HG03575 (cell line): ENCODE measurements around the gene RAPGEF4.

ENCODE experiments used
- ATAC-seq: cut with Tn5 transposase; IDR thresholded peaks from one replicate; pipeline ENCODE4 v1.9.1; 2021; ENCODE audit not compliant: unreplicated experiment, insufficient number of reproducible peaks, low FRiP score; ENCODE audit errors: extremely low read depth

Gene RAPGEF4

DNA sequence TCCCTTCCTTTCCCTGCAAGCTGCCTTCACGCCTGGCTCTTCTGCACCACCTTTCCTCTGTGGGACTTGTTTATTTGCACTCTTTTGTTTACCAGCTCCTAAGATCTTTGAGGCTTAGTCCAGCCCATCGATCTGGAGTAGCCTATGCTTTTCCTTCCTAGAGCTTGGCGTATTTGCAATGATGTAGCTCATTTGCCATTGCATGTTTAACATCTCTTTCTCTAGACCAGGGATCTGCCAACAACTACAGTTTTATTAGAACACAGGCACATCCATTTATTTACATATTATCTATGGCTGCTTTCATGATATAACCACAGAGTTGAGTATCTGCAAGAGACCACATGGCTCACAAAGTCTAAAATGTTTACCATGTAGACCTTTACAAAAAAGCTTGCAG is 150.4 kb downstream of the RAPGEF4 start:
- no peak for ATAC-seq

DNA sequence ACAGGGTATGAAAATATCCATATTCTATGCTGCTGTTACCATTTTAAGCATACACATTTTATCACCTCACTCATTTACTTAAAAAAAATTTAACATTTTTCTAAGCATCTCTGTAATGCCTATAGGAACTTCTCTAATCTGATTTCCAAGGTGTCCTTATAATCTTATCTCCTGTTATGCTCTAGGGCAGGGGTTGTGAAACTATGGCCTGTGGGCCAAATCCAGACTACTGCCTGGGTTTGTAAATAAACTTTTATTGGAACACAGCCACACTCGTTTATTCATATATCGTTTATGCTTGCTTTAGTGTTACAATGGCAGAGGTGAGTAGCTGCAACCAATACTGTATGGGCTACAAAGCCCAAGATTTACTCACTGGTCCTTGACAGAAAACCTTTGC is 151.6 kb downstream of the RAPGEF4 start:
- no peak for ATAC-seq

DNA sequence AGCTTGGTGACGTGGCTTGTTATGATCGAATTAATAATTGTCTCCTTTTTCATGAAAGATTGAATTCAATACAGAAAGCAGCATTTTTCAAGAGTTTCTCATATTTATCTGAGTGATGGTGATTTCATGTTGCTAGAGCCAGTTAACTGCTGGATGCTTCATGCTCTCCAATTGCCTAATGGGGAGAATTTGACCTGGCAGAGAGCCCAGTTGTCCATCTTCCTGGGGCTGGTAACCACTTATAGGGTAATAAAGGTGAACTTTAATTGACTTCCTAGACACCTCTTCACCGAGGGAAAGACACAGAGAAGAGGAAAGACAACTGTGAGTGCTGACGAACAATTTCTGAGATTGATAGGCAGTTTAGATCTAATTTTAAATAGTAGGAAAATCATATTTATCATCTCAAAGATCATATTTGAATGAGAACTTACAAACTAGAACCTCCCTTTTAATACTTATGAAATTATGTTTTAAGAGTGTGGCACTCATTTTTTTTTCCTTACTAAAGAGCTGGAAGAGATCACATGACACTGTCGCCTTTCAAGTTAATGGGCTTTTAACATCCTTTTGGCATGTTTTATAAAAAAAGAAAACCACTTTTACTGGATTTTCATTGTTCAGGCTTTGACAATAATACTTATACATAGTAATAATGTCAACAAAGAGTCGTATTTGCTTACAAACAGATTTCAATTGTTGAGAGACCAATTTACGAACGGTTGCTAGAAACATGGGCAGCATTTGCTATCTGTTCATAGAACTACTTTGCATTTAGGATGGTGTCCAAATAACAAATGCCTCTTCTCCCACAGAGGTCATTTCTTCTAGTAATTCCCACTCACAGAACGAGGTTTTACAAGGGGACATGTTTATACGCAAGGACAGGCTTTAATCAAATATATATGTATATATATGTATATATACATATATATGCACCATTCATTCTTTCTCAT is 153.3 kb downstream of the RAPGEF4 start:
- no peak for ATAC-seq

DNA sequence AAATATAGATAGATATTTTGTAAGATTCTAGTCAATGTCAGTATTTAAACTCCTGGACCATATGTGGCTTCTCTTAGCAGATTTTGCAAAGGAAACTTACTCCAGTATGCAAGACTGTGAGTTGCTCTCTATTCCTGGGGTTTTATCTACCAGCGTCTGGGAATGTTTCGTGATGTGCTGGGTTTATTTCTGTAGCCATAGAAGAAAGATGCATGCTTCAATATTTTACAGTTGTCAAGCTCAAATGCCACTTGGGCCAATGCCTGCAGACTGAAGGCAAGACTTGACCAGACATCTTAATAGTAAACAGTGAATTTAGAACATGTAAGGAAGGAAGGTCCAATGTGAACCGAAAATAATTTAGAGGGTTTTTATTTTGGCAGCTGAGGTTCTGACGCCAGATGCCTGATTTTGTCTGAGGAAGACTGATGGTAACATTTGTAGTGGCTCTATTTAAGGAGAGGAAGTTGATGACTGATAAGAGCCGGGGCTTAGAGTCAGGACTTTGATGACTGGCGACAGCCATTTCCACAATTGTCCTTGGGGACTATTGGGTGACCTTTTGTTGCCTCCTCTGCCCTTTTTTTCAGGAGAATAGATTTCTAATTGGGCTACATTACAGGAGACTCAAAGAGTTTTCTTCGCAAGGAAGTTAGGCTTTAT is 154.3 kb downstream of the RAPGEF4 start:
- ATAC-seq = no peak

DNA sequence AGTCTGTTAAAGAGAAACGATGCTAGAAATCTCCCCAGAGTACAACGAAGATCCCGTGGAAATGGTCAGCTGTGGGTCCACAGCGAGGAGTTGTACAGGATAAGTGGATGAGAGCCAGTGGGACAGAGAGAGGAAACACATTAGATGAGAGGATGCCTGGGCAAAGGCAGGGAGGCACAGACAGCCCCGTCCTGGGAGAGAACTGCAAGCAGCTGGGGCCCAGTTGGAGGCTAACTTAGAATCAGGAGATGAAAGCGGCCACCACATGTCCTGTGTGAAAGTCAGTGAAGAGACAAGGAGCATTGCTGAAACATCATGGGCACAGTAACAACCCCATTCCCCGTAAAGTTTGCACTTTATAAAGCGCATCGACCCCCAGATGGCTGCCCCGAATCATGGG is 157.5 kb downstream of the RAPGEF4 start:
- ATAC-seq = no peak

DNA sequence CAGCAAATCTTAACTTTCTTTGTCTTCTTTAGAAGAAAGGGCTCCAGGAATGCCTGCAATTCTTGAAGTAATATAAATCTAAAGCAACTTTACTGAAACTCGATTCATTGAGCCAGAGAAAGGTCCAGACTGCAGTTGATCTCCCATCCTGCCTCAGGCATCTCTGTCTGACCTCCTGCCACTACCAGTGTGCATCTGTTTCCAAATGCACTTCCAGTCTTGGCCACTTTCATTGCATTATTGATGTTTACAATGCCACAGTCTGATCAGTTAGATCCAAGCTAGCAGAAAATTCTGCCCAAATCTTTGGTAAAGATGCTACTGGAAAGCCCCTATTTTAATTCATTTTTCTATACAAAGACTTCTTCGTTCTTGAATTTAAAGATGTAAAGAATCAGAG is 158.0 kb downstream of the RAPGEF4 start:
- no peak for ATAC-seq

DNA sequence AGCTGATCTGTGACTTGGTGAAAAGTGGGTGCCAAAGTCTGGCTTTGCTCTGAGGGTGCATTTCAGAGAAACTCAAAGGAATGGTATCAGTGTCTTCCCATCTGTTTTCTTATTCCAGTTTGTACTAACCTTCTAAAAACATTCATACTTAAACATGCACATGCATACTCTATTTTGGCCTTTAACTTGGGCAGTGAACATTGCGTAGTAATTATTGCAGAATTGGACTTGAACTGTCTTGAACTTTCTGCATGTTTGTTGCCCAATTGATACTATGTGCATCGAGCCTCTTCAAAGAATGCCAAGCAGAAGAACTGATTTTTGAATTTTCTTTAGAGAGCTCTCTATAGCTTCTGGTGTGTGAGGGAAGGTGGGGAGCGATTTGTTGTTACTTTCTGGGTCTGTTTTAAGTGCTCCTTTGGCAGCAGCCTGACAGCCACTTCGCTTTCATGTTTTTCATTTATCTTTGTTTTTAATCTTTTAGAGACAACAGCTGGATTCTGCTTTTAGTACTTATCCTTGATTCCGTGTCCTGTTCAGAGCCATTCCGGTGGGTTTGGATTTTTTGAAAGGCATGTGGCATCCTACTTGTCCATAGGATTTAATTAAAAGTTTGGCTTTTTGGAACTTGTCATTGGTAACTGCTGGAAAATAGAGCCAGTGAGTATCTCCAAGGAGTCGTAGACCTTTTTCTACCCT is 159.2 kb downstream of the RAPGEF4 start:
- ATAC-seq = no peak

DNA sequence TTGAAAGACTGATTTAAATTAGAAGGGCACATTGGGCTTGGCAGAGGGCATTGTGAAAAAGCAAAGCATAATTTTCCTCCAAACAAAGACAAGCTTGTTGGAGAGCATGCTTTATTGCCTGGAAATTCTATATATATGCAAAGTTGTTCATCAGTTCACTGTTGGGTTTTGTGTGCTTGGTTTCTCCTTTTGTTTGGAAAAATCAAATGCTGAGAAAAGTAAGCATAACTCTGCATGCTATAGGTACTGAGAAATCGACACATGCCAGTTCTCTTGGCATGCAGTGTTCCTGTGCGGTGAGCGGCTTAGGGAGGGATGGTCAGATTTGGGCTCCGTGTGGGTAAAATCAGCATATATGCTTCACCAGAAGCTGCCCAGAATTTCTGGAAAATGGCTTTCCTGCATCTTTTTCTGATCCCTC is 161.0 kb downstream of the RAPGEF4 start:
- no peak for ATAC-seq

DNA sequence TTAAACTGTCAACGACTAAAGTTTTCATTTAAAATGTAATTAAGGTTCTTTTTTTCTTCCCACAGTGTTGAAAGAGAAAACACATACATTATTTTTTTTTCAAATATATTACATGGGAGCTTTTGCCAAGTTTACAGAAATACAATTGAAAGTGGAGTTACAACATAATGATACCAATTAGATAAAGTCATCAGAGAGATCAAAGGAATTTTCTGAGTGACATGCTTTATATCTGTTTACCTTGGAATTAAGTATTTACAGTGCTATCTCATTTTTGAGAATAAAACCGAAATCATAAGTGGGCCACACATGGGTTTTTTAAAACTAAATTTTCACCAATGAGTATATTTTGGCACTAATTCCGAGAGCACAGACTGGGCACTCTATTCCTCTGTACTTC is 165.2 kb downstream of the RAPGEF4 start:
- no peak for ATAC-seq

DNA sequence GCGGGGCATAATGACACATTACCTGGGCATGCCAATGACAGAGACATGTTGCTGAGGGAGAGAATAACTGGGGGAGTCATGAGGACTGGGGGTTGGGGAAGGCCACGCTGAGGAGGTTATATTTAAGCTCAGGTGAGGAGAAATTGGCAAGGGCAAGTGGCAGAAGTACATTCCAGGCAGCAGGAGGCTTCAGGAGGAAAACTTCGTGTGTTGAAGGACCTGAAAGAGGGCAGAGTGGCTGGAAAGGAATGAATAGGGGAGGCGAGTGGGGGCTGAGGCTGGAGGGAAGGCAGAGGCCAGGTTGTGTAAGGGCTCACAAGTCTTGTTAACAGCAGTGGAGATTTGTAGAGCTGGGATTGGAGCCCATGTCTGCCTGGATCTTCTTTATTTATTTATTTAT is 166.3 kb downstream of the RAPGEF4 start:
- ATAC-seq = no peak

DNA sequence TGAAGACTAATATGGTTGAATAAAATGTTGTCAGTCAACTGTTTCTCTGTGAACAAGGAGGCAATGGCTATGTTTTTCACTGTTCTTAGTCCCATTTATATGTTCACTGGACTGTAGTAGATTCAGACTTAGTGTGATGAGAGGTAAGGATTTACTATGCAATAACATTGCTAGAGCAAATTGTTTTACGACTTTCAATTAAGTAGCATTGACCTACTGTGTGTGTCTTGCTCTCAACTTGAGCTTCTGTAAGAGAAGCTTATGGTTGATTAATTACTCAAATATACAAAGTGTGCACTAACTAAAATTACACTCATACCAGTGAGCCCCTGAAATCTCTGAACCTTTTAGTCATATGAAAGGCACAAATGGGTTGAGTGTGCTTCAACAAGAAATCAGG is 168.6 kb downstream of the RAPGEF4 start:
- ATAC-seq = no peak

DNA sequence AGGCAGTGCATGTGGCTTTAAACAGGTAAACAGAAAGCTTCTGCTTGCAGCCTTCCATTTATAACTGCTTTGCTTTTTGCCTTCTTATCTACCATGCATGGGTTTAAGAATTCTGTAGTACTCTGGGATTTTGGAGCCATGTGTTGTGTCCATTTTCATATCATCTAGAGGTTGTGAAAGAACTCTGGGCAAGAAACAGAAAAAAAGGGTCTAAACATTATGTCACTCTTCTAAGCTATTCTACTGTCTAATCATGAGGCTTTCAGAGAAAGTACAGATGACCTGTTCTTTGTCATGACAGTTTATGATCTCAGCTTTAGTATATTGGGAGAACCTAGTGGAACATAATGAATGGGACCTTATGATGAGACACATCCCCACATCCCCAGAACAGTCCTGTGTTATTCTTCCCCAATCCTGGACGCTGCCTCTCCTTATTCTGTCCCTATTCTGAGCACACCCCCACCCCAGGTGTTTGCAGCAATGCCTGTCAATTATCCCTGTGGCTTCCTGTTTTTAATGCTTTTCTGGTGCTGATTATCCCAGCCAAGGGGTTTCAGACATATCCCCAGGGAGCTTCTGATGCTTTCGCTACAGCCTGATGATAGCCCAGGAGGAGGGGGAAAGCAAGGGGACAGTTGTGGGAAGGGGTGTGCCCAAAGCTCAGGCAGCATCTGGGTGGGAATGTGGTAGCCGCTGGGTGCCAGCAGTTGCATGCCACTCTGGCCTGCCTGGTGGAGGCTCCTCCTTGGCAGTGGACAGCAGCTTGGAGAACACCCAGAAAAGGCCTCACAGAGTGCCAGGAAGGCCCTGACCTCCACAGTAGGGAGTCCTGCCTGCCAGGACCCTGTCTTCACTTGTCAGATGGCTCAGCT is 170.5 kb downstream of the RAPGEF4 start:
- ATAC-seq = no peak

DNA sequence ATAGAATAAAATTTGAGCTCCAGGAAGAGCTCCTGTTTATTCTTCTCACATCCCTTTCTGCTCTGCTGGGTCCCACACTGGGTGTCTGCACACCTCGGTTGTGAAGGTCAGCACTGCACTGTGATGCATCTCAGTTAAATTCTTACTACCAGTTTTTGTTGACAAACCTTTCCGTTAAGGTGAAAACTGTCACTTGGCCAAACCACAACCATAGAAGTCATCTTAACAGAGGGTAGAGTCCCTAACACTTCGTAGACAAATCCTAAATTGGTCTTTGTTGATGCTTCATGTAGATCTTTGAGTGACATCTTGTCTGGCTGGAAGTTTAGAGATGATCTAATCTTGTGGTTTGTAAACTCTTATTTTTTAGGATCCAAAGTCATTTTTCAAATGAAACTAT is 172.6 kb downstream of the RAPGEF4 start:
- ATAC-seq = no peak

DNA sequence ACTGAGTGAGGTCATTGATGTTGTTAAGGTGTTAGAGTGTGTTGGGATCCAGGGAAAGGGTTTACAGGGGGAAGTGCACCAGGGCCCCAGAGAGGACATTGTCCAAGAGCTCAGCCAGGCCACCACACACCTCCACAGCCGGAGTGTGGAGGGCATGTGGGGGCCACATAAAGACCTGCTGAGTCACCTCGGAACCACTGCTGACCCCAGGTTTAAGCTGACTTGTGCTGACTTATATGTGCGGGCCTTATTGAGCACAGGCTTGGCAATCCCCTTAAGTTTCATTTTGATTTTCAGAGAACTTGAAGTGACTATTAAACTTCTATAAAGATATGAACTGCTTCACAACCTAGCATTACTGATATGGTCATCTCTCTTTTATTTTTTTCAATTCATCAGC is 173.8 kb downstream of the RAPGEF4 start:
- ATAC-seq = no peak

DNA sequence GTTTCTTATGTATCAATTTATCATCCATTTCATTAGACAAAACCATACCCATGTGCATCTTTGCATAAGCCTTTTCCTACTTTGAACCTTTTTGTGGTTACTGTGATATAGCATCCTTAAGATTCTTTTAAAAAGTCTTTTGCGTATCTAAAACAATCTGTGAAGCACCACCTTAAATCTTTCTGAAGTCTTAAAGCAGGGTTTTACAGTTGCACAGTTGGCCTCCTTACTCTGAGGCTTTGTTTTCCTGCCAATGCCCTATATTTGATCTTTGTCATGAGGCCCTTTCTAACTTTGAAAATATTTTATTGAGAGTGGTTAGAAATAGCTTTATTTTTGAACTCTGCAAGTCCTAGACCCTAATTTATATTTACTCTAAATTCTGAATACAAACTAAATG is 176.6 kb downstream of the RAPGEF4 start:
- no peak for ATAC-seq

DNA sequence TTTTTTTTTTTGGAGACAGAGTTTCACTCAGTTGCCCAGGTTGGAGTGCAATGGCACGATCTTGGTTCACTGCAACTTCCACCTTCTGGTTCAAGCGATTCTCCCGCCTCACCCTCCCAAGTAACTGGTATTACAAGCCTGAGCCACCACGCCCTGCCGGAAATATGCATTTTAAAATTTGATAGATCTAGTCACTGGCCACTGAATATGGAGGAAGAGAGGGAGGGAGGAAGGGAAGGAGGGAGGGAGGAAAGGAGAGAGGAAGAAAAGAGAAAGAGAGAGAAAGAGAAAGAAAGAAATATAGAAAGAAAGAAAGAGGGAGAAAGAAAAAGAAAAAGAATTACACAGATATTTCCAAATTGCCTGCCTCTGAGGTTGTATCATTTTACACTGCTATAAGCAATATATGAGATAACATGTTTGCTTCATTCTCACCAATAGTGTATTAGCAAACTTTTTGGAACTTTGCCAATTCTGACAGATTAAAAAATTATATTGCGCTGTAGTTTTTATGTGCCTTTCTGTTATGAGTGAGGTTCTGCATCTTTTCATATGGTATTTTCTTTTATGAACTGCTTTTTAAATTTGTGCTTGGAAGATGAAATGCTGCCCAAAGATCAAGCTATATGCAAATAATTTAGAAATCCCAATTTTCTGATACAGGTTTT is 178.8 kb downstream of the RAPGEF4 start:
- ATAC-seq = no peak

DNA sequence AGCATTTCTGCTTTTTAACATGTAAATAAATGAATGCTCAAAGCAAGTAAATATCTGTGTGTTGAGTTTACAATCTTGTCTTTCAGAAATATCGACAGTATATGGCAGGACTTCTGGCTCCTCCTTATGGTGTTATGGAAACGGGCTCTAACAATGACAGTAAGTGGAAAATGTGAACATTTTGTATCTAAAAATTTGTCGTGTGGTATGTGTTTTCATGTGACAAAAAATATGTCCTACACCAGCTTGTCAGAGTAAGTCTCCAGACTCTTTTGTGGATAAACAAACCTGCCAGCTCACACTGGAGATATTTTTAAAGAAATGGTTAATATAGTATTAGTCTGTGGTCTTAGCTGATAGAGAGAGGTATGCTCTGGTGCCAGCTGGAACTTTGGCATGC is 182.1 kb downstream of the RAPGEF4 start:
- ATAC-seq = no peak

DNA sequence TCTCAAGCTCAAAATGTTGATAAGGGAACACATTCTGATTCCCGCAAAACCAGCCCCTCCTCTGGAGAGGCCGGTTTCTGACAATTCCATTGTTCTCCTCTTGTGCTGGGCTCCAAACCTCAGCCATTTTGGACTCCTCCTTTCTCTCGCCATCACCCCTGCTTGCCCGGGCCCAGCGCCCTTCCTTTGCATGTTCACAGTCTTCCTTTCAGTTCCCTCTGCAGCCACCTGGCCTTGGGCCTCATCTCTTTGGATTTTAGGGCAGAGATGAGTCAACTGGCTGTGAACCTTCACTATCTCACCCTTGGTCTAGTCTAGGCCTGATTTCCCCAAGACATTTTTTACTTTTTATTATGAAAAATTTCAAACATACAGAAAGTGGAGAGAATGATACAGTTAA is 184.1 kb downstream of the RAPGEF4 start:
- no peak for ATAC-seq
